SK-N-MC (cell line): Measurements from ENCODE around the gene TAS2R39.
"Not testable (repeated sequence)": the region's sequence is repeated elsewhere in the genome, so short reads cannot be mapped to it uniquely, and the experiment has no call there.

ENCODE experiments used
- DNase-seq: peaks from one replicate; pipeline ENCODE4 v3.0.0-alpha.2; 2011; ENCODE audit warnings: low read depth, low spot score
- H3K27ac ChIP-seq: fragments of 200-600 bp; sonication (generic); 2 replicates; pipeline ENCODE4 v1.5.1; 2016; ENCODE audit warnings: mixed run types
- H3K36me3 ChIP-seq: fragments of 200-600 bp; sonication (generic); 2 replicates; pipeline ENCODE4 v1.6.1; 2017; ENCODE audit warnings: antibody characterized with exemption, low read length, mixed read lengths; ENCODE audit not compliant: insufficient read depth
- H3K4me3 ChIP-seq: fragments of 200-600 bp; sonication (generic); 2 replicates; pipeline ENCODE4 v1.5.1; 2016
- H3K9ac ChIP-seq: fragments of 200-600 bp; sonication (generic); 2 replicates; pipeline ENCODE4 v1.8.0; 2017; ENCODE audit warnings: mixed run types, mixed read lengths; ENCODE audit not compliant: insufficient read length
- H3K9me3 ChIP-seq: fragments of 200-600 bp; sonication (generic); 2 replicates; pipeline ENCODE4 v1.6.1; 2017; ENCODE audit warnings: low read depth, mild to moderate bottlenecking, antibody characterized with exemption, low read length, moderate library complexity, mixed read lengths
- EZH2 ChIP-seq: fragments of 200-600 bp; sonication (generic); IDR thresholded peaks from one replicate; pipeline ENCODE4 v1.6.1; 2017; ENCODE audit warnings: antibody characterized with exemption
- FOXP2 ChIP-seq: optimal IDR thresholded peaks from 2 replicates; pipeline ENCODE3; 2011; ENCODE audit warnings: mild to moderate bottlenecking, moderate library complexity; ENCODE audit not compliant: insufficient read depth; ENCODE audit errors: extremely low read length, control extremely low read depth
- POLR2AphosphoS5 ChIP-seq: IDR thresholded peaks from 2 replicates; pipeline ENCODE4 v1.6.1; 2012; ENCODE audit warnings: mild to moderate bottlenecking, low read depth, low read length, borderline replicate concordance

TAS2R39 gene

DNA sequence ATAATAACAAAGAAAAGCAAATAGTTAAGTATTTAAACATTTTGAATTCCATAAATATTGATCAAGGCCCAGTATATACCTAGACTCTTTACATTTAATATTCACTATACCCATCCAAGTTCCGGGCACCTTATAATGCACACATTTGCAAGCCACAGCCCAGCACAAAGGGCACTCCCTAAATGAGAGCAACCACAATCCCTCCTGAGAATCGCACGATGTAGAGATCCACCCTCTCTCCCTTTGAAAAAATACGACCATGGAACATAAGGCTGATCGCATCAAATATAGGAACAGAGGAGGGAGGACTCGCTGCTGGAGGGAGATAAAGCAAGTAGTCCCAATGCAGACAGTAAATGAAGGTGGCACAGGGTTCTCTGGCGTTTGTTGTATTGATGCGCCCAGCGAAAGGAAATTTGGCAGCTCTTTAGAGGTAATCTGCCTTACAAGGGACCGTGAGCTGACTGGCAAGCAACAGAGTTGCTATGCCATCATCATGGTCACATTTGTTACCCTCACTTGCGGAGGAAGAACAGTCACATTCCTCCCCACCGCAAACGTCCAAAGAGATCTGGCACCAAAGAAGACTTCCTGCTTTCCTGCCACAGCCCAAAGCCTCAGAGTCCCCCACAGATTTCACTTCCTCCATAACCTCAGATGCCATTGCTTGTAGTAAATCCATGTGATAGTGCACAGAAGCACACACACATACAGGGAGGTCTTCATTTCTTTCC lies 22.5 kb downstream of the TAS2R39 start:
- TF ChIP-seq POLR2AphosphoS5, result no peak
- TF ChIP-seq EZH2, result no peak
- no peak for TF ChIP-seq FOXP2
- no peak overlapping the region for H3K4me3 ChIP-seq
- no peak for DNase-seq
- no peak overlapping the region for H3K27ac ChIP-seq
- H3K9me3 ChIP-seq, result no peaks in the 10 kb centered on the region
- H3K9ac ChIP-seq, result no peak overlapping the region
- no peaks in the 10 kb centered on the region for H3K36me3 ChIP-seq

DNA sequence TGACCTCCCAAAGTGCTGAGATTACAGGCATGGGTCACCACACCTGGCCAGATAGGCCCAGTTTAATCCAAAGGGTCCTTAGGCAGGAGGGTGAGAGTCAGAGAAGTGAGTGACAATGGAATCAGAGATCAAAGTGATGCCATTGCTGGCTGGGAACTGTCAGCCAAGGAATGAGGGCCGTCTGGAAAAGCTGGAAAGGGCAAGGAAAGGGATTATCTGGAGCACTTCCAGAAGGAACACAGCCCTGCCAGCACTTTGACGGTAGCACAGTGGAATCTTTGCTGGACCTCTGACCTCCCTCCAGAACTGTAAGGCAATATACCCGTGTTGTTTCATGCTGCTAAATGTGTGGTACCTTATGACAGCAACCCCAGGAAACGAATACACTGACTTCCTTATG lies 27.3 kb downstream of the TAS2R39 start:
- Histone ChIP-seq H3K9me3 (no peaks in the 10 kb centered on the region), H3K4me3 (no peak overlapping the region), H3K27ac (no peak overlapping the region), H3K36me3 (no peaks in the 10 kb centered on the region), H3K9ac (no peak overlapping the region)
- DNase-seq, result no peak
- TF ChIP-seq EZH2, result no peak
- no peak for TF ChIP-seq FOXP2
- TF ChIP-seq POLR2AphosphoS5, result no peak

DNA sequence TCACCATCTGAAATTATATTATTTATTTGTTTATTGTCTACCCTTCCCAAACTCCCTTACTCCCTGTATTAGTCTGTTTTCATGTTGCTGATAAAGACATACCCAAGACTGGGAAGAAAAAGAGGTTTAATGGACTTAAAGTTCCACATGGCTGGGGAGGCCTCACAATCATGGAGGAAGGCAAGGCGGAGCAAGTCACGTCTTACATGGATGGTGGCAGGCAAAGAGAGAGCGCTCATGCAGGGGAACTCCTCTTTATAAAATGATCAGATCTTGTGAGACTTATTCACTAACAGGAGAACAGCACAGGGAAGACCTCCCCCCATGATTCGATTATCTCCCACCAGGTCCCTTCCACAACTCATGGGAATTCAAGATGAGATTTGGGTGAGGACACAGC lies 30.3 kb downstream of the TAS2R39 start:
- H3K9me3 ChIP-seq, H3K36me3 ChIP-seq, DNase-seq, H3K9ac ChIP-seq, H3K4me3 ChIP-seq, H3K27ac ChIP-seq: not testable (repeated sequence)

DNA sequence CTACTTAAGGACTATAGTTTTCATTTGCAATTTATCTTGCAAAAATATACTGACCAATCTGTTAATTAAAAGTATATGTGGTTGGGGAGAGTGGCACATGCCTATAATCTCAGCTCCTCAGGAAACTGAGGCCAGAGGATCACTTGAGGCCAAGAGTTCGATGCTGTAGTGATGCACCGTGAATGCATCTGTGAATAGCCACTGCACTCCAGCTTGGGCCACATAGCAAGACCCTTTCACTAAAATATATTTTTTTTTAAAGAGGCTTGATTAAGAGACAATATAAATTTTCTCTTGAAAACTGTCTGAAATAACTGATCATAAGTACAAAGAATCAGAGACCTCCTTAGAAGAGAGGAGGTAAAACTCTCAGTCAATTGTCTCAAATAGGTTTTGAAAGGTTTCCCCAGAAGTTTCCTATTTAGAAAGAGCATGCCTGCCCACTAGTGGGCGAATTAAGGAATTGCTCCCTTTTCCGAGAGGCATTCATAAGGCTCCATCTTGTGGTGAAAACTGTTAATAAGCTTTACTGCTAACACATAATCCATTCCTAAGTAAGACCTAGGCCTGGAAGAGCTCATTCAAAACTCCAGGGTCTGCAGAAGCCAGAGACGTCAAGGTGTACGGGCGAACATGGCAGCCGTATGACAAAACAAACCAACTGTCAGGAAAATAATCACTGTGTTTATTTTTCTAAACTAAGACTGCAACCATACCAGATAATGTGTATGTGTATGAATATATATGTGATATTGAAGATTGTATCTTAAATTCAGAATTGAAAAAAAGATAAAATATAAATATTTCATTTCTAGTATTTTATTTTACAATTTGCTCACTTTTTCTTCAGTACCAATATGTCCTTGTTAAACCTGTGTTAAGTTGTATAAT lies 31.8 kb downstream of the TAS2R39 start:
- no peaks in the 10 kb centered on the region for H3K36me3 ChIP-seq
- no peak overlapping the region for H3K27ac ChIP-seq
- TF ChIP-seq FOXP2 (no peak), EZH2 (no peak), POLR2AphosphoS5 (no peak)
- no peaks in the 10 kb centered on the region for H3K9me3 ChIP-seq
- no peak overlapping the region for H3K4me3 ChIP-seq
- peak; percentile 79 for DNase-seq
- H3K9ac ChIP-seq, result no peak overlapping the region

DNA sequence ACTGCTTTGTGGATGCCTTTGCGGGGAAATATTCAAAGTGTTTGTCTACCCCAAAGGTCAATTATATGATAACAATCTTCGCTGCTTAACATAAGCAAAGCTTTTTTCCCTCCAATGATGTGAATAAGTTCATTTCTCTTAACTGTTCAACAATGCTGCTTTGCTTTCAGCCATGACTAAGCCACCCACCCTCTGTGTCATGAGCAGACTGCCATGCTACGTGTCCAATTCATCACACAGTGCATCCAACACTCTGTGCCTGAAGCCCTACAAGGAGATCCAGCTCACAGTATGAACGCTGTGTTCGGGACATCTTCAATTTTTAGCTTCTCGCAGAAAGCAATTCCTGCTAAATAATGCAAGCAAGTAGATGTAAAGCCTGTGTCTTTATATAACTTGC lies 32.9 kb downstream of the TAS2R39 start:
- DNase-seq, result no peak
- H3K9me3 ChIP-seq, result no peaks in the 10 kb centered on the region
- no peaks in the 10 kb centered on the region for H3K36me3 ChIP-seq
- TF ChIP-seq POLR2AphosphoS5 (no peak), EZH2 (no peak), FOXP2 (no peak)
- no peak overlapping the region for H3K4me3 ChIP-seq
- no peak overlapping the region for H3K27ac ChIP-seq
- H3K9ac ChIP-seq, result peak overlapping the region; percentile 20

DNA sequence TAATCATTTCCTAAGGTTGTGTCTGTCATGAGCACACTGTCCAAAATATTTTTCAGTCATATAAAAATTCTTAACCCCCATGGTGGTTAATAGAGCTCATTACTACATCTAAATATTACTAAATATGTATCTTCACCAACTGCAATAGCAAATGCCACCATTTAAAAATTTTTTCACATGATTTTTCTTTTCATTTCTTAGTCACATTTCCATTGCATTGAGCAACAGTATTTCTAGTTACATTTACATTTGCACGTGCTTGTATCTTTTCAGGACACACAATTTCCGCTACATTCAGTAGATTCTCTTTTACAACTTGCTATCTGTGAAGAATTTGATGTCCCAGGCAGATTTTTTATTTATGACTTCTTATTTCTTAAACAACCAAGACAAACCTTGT lies 33.5 kb downstream of the TAS2R39 start:
- Histone ChIP-seq H3K9me3 (no peaks in the 10 kb centered on the region), H3K4me3 (no peak overlapping the region), H3K36me3 (no peaks in the 10 kb centered on the region), H3K27ac (no peak overlapping the region), H3K9ac (peak overlapping the region; percentile 20)
- DNase-seq, result no peak
- no peak for TF ChIP-seq FOXP2
- no peak for TF ChIP-seq POLR2AphosphoS5

DNA sequence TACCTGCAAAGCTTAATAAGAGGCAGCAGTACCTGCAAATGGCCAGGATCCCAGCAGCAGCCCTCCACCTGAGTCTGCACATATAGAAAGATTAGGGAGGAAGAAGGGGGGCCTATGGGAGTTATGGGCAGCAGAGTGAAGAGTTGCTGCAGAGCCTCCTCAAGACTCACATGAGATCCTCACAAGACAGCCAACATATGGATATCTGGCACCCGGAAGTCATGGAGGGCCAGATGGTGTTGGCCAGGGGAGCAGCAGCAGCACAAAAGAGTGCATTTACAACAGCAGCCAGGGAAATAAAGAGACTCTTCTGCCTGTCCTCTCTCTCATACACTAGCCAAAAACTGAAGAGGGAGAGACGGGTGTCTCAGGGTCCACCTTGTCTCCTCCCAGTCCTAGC lies 34.6 kb downstream of the TAS2R39 start:
- H3K9ac ChIP-seq, result no peak overlapping the region
- no peak overlapping the region for H3K27ac ChIP-seq
- no peak for DNase-seq
- H3K4me3 ChIP-seq, result no peak overlapping the region
- H3K9me3 ChIP-seq, result no peaks in the 10 kb centered on the region
- H3K36me3 ChIP-seq, result no peaks in the 10 kb centered on the region
- TF ChIP-seq POLR2AphosphoS5 (no peak), FOXP2 (no peak), EZH2 (no peak)

DNA sequence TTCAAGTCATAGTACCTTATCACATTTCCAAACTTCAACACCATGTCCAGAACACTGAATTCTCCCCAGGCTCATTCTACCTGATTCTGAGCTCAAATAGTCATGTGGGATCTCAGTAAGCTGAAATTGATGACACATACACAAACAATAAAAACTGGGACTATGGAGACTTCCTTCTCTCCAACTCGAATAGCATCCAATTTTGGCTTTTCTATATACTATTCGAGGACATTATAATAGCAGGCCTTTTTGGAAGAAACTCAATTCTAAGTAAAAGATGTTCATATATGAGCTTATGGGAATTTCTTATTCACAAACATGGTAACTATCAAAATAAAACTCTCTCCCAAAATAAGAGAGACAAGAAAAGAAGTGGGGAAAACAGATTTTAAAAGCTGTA lies 38.1 kb downstream of the TAS2R39 start:
- H3K9ac ChIP-seq, result no peak overlapping the region
- H3K36me3 ChIP-seq, result no peaks in the 10 kb centered on the region
- no peaks in the 10 kb centered on the region for H3K9me3 ChIP-seq
- no peak for TF ChIP-seq FOXP2
- no peak for TF ChIP-seq POLR2AphosphoS5
- TF ChIP-seq EZH2, result no peak
- DNase-seq, result no peak
- H3K4me3 ChIP-seq, result no peak overlapping the region
- no peak overlapping the region for H3K27ac ChIP-seq
